Measurements from ENCODE around the gene FGF18. TPM values are rescaled to one million over a fixed set of nuclear protein-coding genes. Genes with fewer than 3 reads are reported as not detected.
"Not testable (repeated sequence)": the region's sequence is repeated elsewhere in the genome, so short reads cannot be mapped to it uniquely, and the experiment has no call there.

The FGF18 gene
- total RNA-seq, 2 experiments from 2014 or later: 0.10 to 0.12 TPM

- Mint-ChIP-seq H3K4me1 (peaks cover 44% of the 10 kb centered on the region), H3K36me3 (ENCODE audit: low read depth) (peaks cover 77% of the 10 kb centered on the region), H3K4me3 (no peak overlapping the region), H3K9me3 (no peaks in the 10 kb centered on the region), H3K27me3 (no peaks in the 10 kb centered on the region), H3K27ac (peak overlapping the region; percentile 85)
- DNase-seq: no peak
- CTCF ChIA-PET: no interaction called here
- POLR2A ChIA-PET: no interaction called here
These were observed 10.0 kb upstream of the FGF18 start for GRCh38 chr5:171409164-171410136.

GRCh38 chr5:171410181-171410580 is 9.3 kb upstream of the FGF18 start:
- Mint-ChIP-seq H3K27ac (peak overlapping the region; percentile 85), H3K9me3 (no peaks in the 10 kb centered on the region), H3K4me3 (no peak overlapping the region), H3K36me3 (ENCODE audit: low read depth) (peaks cover 72% of the 10 kb centered on the region), H3K4me1 (peaks cover 44% of the 10 kb centered on the region), H3K27me3 (no peaks in the 10 kb centered on the region)
- ChIA-PET POLR2A (no interaction called here), CTCF (no interaction called here)
- DNase-seq: no peak

GRCh38 chr5:171412186-171412585 is 7.3 kb upstream of the FGF18 start:
- Mint-ChIP-seq H3K27ac (no peak overlapping the region), H3K9me3 (no peaks in the 10 kb centered on the region), H3K36me3 (ENCODE audit: low read depth) (peaks cover 56% of the 10 kb centered on the region), H3K4me1 (peaks cover 30% of the 10 kb centered on the region), H3K27me3 (no peaks in the 10 kb centered on the region), H3K4me3 (no peak overlapping the region)
- DNase-seq: no peak
- POLR2A ChIA-PET: no interaction called here
- CTCF ChIA-PET: no interaction called here

- no peak for DNase-seq
- ChIA-PET CTCF (interaction anchor here (0.5 to 0.6 kb wide), 2 partner anchors 12 to 451 kb away, joined by 3 to 6 read pairs; no protein-coding TSS in a partner anchor), POLR2A (interaction anchor here (0.6 kb wide), 1 partner anchor 1152 kb away, joined by 6 read pairs; no protein-coding TSS in a partner anchor)
- Mint-ChIP-seq H3K4me3 (no peak overlapping the region), H3K9me3 (no peaks in the 10 kb centered on the region), H3K36me3 (ENCODE audit: low read depth) (peaks cover 44% of the 10 kb centered on the region), H3K27ac (peak overlapping the region; percentile 61), H3K27me3 (peaks cover under 1% of the 10 kb centered on the region), H3K4me1 (peaks cover 19% of the 10 kb centered on the region)
These were observed 6.1 kb upstream of the FGF18 start for GRCh38 chr5:171413153-171413910.

- H3K4me3 Mint-ChIP-seq, DNase-seq, H3K9me3 Mint-ChIP-seq, H3K27me3 Mint-ChIP-seq, H3K27ac Mint-ChIP-seq, CTCF ChIA-PET: not testable (repeated sequence)
- Mint-ChIP-seq H3K36me3 (ENCODE audit: low read depth) (peaks cover 39% of the 10 kb centered on the region), H3K4me1 (peaks cover 16% of the 10 kb centered on the region)
- POLR2A ChIA-PET: interaction anchor here (0.6 kb wide), 1 partner anchor 1152 kb away, joined by 6 read pairs; no protein-coding TSS in a partner anchor
These were observed 5.5 kb upstream of the FGF18 start for GRCh38 chr5:171413993-171414392.

- Mint-ChIP-seq H3K27me3 (peaks cover 5% of the 10 kb centered on the region), H3K4me1 (peaks cover 12% of the 10 kb centered on the region), H3K27ac (no peak overlapping the region), H3K9me3 (no peaks in the 10 kb centered on the region), H3K36me3 (ENCODE audit: low read depth) (peaks cover 30% of the 10 kb centered on the region), H3K4me3 (no peak overlapping the region)
- ChIA-PET POLR2A (no interaction called here), CTCF (no interaction called here)
- DNase-seq: no peak
These were observed 4.2 kb upstream of the FGF18 start for GRCh38 chr5:171415115-171415730.

GRCh38 chr5:171416160-171417049 is 3.0 kb upstream of the FGF18 start:
- Mint-ChIP-seq H3K9me3 (no peaks in the 10 kb centered on the region), H3K4me3 (no peak overlapping the region), H3K36me3 (ENCODE audit: low read depth) (peaks cover 20% of the 10 kb centered on the region), H3K27ac (no peak overlapping the region), H3K27me3 (peaks cover 15% of the 10 kb centered on the region), H3K4me1 (peaks cover 12% of the 10 kb centered on the region)
- no peak for DNase-seq
- CTCF ChIA-PET: no interaction called here
- POLR2A ChIA-PET: no interaction called here

GRCh38 chr5:171418316-171418981 is 998 bp upstream of the FGF18 start:
- no peak overlapping the region for H3K27ac Mint-ChIP-seq
- peaks cover 28% of the 10 kb centered on the region for H3K27me3 Mint-ChIP-seq
- ChIA-PET POLR2A (no interaction called here), CTCF (interaction anchor here (0.7 to 1.5 kb wide), 7 partner anchors 10 to 589 kb away, joined by 3 to 6 read pairs (median 3); no protein-coding TSS in a partner anchor)
- H3K36me3 Mint-ChIP-seq (ENCODE audit: low read depth): peaks cover 3% of the 10 kb centered on the region
- peak overlapping the region; percentile 65 for H3K4me3 Mint-ChIP-seq
- H3K4me1 Mint-ChIP-seq: peaks cover 9% of the 10 kb centered on the region
- no peaks in the 10 kb centered on the region for H3K9me3 Mint-ChIP-seq
- DNase-seq: peak; percentile 55

GRCh38 chr5:171419688-171420430 is 412 bp downstream of the FGF18 start:
- H3K9me3 Mint-ChIP-seq: no peaks in the 10 kb centered on the region
- ChIA-PET POLR2A (no interaction called here), CTCF (interaction anchor here (0.9 to 1.1 kb wide), 4 partner anchors 33 to 483 kb away, joined by 3 to 6 read pairs (median 3); no protein-coding TSS in a partner anchor)
- peak overlapping the region; percentile 73 for H3K27ac Mint-ChIP-seq
- peaks cover 28% of the 10 kb centered on the region for H3K27me3 Mint-ChIP-seq
- DNase-seq: peak; percentile 16
- peaks cover 9% of the 10 kb centered on the region for H3K4me1 Mint-ChIP-seq
- H3K4me3 Mint-ChIP-seq: peak overlapping the region; percentile 72
- no peaks in the 10 kb centered on the region for H3K36me3 Mint-ChIP-seq (ENCODE audit: low read depth)

- H3K4me1 Mint-ChIP-seq: peaks cover 9% of the 10 kb centered on the region
- no peak for DNase-seq
- peak overlapping the region; percentile 72 for H3K4me3 Mint-ChIP-seq
- H3K9me3 Mint-ChIP-seq: no peaks in the 10 kb centered on the region
- H3K27ac Mint-ChIP-seq: peak overlapping the region; percentile 73
- ChIA-PET POLR2A (no interaction called here), CTCF (no interaction called here)
- H3K36me3 Mint-ChIP-seq (ENCODE audit: low read depth): no peaks in the 10 kb centered on the region
- peaks cover 28% of the 10 kb centered on the region for H3K27me3 Mint-ChIP-seq
These were observed 1.2 kb downstream of the FGF18 start for GRCh38 chr5:171420431-171421241.

Data from activated CD4-positive, alpha-beta T cell treated with anti-CD3 and anti-CD28 coated beads, Interleukin-2, amount 10 ng/mL, durations not matched to agents 7 days and 5 days (primary cell).